Colonic mucosa (tissue), 4 donors: Measurements from ENCODE around the gene ARX. TPM values are rescaled to one million over a fixed set of nuclear protein-coding genes. Genes with fewer than 3 reads are reported as not detected.

Experiments
- DNase-seq: peaks from one replicate; pipeline ENCODE4 v3.0.0-alpha.2; 2020
- H3K27ac ChIP-seq: fragments of 200-600 bp; one replicate; pipeline ENCODE4 v1.8.0; 2021
- H3K27me3 ChIP-seq: fragments of 200-600 bp; one replicate; pipeline ENCODE4 v1.8.0; 2021
- H3K36me3 ChIP-seq: fragments of 200-600 bp; one replicate; pipeline ENCODE4 v1.8.0; 2021
- H3K4me1 ChIP-seq: fragments of 200-600 bp; one replicate; pipeline ENCODE4 v1.8.0; 2021; ENCODE audit warnings: mild to moderate bottlenecking
- H3K4me3 ChIP-seq: fragments of 200-600 bp; one replicate; pipeline ENCODE4 v1.8.0; 2021
- H3K9ac ChIP-seq, 2 donors: one replicate each; pipeline ENCODE4 v1.7.0; 2013; ENCODE audit warnings: control low read depth in 2 of 2, low read depth in 2 of 2, low read length in 2 of 2
- H3K9me3 ChIP-seq: fragments of 200-600 bp; one replicate; pipeline ENCODE4 v1.8.0; 2021
- CTCF ChIP-seq: fragments of 200-600 bp; IDR thresholded peaks from one replicate; pipeline ENCODE4 v1.8.0; 2022; ENCODE audit warnings: antibody characterized with exemption, mild to moderate bottlenecking
- intact Hi-C: fragments of 100-400 bp; cut with DNase I; formaldehyde crosslinking; loops from one replicate; pipeline ENCODE4 v1.14.1; 2022
- total RNA-seq, 2 donors: library from RNA; stranded (reverse); fragmentation: NEBNext Ultra II Directional in 1 of 2; extraction: Animal tissue kit (Norgen Biotek cat#: 25700) in 1 of 2; gene quantifications; one replicate each; pipeline ENCODE4 v1.2.1, GENCODE V29; 2021
- donor health status: healthy.
- donor health status: DM: no; HTN: no; CAD: no.
- donor health status: DM: no; HTN: no; CAD: no.

Gene ARX
- total RNA-seq, 2 donors from 2014 or later = 0.66 to 0.84 TPM

DNA sequence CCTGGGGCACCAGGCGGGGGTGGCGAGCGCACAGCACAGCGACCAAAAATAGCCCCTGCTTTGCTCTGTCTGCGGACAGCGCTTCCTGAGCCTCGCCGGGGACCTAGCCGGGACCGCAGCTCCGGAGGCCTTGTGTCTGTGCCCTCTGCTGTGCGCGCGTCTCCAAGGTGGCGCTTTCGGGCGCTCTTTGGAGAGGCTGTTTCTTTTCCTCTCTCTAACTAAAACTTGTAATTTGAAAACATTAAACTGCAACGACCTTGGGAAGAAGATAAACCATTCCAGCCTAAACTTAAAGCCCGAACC lies 3.4 kb downstream of the ARX start:
- no peaks in the 10 kb centered on the region for H3K4me1 ChIP-seq
- intact Hi-C loops = no loop called here
- no peak overlapping the region for H3K4me3 ChIP-seq
- H3K36me3 ChIP-seq = no peaks in the 10 kb centered on the region
- peaks cover 90% of the 10 kb centered on the region for H3K27me3 ChIP-seq
- no peak for DNase-seq
- no peak for TF ChIP-seq CTCF
- H3K9ac ChIP-seq = no peak overlapping the region
- no peak overlapping the region for H3K27ac ChIP-seq
- no peaks in the 10 kb centered on the region for H3K9me3 ChIP-seq

DNA sequence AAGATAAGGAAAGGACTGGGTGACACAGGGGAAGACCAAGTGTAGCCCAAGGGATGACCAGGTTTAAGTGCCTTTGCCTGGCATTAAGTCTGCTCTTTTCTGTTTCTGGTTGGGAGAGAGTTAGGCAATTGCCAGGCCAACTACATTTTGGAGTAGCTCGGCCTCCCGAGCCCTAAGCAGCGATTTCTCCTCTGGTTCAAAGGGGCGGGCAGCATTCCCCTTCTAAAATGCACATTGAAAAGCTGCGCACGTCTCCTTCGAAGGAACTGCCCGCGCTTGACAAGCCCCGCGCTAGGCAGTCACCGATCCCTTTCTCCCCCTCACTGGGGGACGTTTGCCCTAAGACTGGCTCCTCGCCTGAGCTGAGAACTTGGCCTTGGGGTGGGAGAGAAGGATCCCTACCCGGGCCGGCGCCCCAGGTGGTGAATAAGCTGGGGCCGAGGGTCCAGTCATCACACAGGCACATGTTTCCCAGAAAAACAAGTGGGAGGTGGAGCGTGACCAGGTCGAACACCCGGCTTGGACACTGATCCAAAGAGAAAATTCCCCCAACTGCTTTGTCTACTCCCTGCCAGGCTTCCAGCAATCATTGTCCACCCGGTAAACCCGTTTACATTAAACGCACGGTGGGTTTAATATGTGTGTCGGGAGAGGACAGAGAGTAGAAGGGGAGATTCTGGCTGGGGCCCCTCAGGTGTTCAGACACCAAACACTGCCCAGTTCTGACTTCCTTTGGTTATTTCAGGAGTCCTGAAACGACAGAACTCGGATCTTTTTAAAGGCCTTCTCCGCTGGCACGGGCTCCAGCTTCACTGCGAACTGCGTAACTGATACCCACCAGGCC lies 4.0 kb downstream of the ARX start:
- H3K36me3 ChIP-seq = no peaks in the 10 kb centered on the region
- H3K4me1 ChIP-seq = no peaks in the 10 kb centered on the region
- H3K4me3 ChIP-seq = no peak overlapping the region
- intact Hi-C loops = no loop called here
- TF ChIP-seq CTCF = no peak
- H3K9me3 ChIP-seq = no peaks in the 10 kb centered on the region
- H3K9ac ChIP-seq = no peak overlapping the region
- peaks cover 90% of the 10 kb centered on the region for H3K27me3 ChIP-seq
- no peak overlapping the region for H3K27ac ChIP-seq
- DNase-seq = no peak

DNA sequence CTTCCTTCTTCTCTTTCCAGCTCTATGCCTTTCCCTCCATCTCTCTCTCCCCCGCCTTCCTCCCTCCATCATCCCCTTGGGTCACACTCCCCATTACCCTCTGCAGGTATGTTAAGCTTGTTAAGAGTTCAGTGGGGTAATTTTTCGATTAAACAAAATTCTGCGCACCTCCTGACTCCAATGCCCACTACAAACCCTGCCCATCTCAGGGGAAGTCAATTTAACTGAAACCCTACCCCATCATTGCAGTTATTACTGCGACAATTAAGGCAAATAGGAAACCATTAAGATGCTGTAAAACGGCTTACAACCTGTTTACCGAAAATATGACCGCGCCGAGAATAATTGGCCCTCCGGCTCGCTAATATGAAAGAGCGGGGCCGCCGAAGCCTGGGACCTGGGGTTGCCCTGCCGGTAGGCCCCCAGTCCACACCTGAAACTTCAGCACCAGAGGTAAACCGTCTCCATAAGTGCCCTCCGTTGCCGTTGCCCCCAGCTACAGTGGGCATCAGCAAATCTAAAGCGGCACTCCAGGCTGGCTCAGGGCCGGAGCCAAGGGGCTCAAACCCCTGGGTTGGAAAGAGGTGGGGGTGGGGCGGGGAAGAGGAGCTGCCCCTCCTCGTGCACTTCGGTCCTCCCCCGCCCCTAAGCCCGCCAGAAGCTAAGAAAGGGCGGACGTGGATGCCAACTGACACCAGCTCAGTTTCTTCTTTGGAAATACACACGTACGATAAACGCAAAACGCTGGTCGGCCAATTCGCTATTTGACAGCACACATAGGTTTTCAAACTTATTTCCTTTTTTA lies 4.8 kb downstream of the ARX start:
- DNase-seq = no peak
- no peak for TF ChIP-seq CTCF
- intact Hi-C loops = no loop called here
- no peak overlapping the region for H3K9ac ChIP-seq
- H3K4me3 ChIP-seq = no peak overlapping the region
- no peaks in the 10 kb centered on the region for H3K36me3 ChIP-seq
- peaks cover 90% of the 10 kb centered on the region for H3K27me3 ChIP-seq
- no peak overlapping the region for H3K27ac ChIP-seq
- no peaks in the 10 kb centered on the region for H3K9me3 ChIP-seq
- no peaks in the 10 kb centered on the region for H3K4me1 ChIP-seq

DNA sequence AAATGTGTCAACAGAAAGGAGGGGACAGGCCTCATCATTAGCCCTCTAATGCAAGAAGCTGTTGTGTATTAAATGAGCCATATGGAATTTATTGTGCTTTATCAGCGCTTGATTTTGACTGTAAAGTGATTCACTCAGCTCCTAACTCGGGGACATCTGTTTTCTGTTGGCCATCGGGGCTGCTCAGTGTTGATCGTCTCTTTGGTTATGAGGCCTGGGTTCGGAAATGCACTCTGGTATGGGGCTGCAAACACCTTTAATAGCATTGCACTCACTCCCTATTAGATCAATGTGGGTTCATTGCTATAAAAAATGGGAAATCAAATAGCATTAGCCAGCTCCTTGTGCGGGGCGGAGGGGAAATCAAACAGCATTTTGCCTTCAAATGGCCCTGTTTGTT lies 6.4 kb downstream of the ARX start:
- intact Hi-C loops = no loop called here
- Histone ChIP-seq H3K27me3 (peaks cover 92% of the 10 kb centered on the region), H3K4me3 (no peak overlapping the region), H3K9me3 (no peaks in the 10 kb centered on the region), H3K27ac (no peak overlapping the region), H3K36me3 (no peaks in the 10 kb centered on the region), H3K4me1 (no peaks in the 10 kb centered on the region), H3K9ac (no peak overlapping the region)
- DNase-seq = no peak
- TF ChIP-seq CTCF = no peak

- no peaks in the 10 kb centered on the region for H3K4me1 ChIP-seq
These were observed 8.4 kb downstream of the ARX start for GRCh38 chrX:25007059-25008053.

More at GRCh38 chrX:25007059-25008053, 8.4 kb downstream of the ARX start:
- intact Hi-C loops = no loop called here
- no peak for TF ChIP-seq CTCF
- Histone ChIP-seq H3K27ac (no peak overlapping the region), H3K27me3 (peaks cover 94% of the 10 kb centered on the region), H3K36me3 (no peaks in the 10 kb centered on the region), H3K9me3 (no peaks in the 10 kb centered on the region), H3K4me3 (no peak overlapping the region), H3K9ac (no peak overlapping the region)
- no peak for DNase-seq
